Retinal pigment epithelial cell (primary cell): ENCODE results near the gene KRTAP1-4.

Source experiments
- DNase-seq: peaks from one replicate; pipeline ENCODE4 v3.0.0-alpha.2; 2010; ENCODE audit warnings: low read depth
- H3K4me3 ChIP-seq: 2 replicates; pipeline ENCODE4 v1.5.1; 2011; ENCODE audit warnings: mild to moderate bottlenecking, low read length, control low read depth, moderate library complexity
- CTCF ChIP-seq: conservative IDR thresholded peaks from 2 replicates; pipeline ENCODE4 v1.5.1; 2011; ENCODE audit warnings: low read depth, low read length, control low read depth, inconsistent platforms

KRTAP1-4 gene

DNA sequence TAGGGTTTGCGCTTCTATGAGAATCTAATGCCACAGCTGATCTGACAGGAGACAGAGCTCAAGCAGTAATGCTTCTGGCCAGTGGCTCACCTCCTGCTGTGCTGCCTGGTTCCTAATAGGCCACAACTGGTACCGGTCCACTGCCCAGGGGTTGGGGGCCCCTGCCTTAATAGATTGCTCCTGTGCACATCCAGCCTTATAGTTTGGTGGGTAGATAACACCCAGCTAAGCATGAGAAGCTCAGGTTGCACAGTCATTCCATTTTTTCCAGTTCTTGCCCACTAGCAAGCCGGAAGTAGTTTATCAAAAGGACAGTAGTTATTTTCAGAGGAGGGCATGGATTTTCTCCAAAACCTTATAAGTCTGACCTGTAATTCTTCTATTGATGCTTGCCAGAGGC, 10.6 kb downstream of the KRTAP1-4 start:
- DNase-seq, result no peak
- no peak for TF ChIP-seq CTCF
- H3K4me3 ChIP-seq, result no peak overlapping the region

DNA sequence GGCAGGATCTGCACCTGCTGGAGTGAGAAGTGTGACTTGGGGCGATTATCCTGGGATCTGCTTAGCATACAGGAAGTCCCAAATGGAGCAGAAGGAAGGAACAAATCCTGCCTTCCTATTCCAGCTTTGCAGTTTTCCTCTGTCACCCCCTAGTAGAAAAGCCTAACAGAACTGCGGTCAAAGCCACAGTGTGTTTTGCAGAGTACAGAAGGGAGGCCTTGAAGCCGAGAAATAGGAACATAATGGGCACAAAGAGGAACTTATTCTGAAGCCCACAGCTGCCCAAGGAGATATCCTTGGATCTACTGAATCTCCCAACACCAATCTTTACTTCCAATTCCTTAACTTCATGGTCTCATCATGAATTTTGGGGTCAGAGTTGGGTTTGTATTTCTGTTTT, 11.5 kb downstream of the KRTAP1-4 start:
- TF ChIP-seq CTCF, result no peak
- DNase-seq, result no peak
- H3K4me3 ChIP-seq, result no peak overlapping the region

DNA sequence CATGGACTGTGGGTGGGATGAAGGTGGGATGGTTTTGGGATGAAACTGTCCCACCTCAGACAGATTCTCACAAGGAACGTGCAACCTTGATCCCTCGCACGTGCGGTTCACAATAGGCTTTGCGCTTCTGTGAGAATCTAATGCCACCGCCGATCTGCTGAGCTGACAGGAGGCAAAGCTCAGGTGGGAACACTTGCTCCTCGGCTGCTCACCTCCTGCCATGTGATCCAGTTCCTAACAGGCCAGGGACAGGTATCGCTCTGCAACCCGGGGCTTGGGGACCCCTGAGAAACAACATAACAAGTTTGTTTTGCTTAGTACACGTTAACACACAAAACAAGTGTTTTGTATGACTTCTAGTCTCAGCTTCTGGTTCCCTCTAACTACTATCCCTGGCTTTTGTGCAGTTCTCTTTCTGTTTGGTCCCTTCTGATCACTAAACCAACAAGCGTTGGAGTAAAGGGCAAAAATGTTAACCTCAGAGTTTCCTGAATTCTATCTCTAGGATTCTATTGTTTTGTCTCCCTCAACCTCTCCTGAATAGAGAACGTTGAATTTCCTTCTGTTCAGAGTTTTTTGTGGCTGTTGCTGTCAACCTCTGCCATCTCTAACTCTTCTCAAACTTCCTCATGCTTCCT, 13.3 kb downstream of the KRTAP1-4 start:
- no peak overlapping the region for H3K4me3 ChIP-seq
- no peak for DNase-seq
- no peak for TF ChIP-seq CTCF

DNA sequence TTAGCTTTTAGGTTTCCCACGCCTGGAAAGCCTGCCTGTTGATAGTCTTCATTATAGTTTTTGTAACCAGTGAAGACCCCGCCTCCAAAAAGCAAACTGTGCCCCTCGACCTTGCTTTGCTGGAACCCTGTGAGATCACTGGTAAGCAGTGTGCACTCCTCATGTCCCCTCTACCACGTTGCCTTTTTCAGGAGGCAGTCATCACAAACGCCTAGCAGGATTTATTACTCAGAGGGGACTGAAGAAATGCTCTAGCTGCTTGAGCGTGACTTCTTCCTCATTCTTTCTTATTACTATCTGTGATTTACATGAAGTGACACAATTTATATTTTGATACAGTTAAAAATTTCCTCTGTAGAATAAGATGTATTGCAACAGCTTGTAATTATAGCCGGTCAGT, 14.5 kb downstream of the KRTAP1-4 start:
- no peak for DNase-seq
- TF ChIP-seq CTCF, result no peak
- H3K4me3 ChIP-seq, result no peak overlapping the region

- no peak for DNase-seq
- H3K4me3 ChIP-seq, result no peak overlapping the region
- TF ChIP-seq CTCF, result no peak
Measured at GRCh38 chr17:41013606-41014005, 16.4 kb downstream of the KRTAP1-4 start.

DNA sequence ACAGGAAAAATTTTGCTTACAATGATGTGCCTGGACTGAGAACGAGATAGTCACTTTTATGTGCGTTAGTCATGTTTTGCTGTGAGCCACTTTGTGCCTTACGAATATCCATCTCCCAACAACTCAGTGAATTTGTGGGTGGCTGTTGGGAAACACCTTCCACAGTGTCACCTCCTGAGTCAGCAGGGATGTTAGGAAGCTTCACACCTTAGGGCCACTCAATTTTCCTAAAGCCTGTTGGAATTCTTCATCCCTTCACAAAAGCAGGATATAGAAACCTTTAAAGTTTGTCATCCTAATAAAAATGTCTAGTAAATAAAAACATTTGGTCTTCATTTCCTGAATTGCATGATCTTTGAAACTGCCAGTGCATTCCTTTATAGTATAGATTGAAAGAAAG, 16.8 kb downstream of the KRTAP1-4 start:
- TF ChIP-seq CTCF, result no peak
- H3K4me3 ChIP-seq, result no peak overlapping the region
- DNase-seq, result no peak

DNA sequence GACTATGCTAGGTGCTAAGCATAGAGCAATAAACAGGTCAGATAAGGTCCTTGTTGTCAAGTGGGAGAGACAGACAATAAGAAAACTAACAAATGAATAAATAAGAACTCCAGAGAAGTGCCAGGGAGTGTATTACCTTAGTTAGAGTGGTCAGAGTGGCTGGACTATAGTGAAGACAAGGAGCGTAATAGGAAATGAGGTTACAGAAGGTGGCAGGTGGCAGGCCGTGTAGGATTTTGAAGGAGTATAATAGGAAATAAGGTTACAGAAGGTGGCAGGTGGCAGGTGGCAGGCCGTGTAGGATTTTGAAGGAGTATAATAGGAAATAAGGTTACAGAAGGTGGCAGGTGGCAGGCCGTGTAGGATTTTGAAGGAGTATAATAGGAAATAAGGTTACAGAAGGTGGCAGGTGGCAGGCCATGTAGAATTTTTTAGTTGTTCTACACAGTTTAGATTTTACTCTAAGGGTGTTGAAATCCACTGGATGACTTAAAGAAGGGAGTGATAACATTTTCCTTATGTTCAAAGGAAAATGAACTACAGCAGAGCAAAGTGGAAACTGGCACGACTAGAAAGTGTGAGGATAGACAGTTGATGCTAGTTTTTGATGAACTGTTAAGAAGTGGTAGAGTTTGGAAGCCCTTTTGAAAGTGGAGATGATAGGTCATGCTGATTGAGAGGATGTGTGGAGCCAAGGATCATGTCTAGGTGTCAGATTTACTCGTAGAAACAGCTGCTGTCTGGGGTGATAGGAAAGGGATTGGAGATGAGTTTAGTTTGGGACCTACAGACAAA, 17.5 kb downstream of the KRTAP1-4 start:
- TF ChIP-seq CTCF, result no peak
- H3K4me3 ChIP-seq, result no peak overlapping the region
- no peak for DNase-seq
